ENCODE results near the gene NDUFB7. TPM values are rescaled to one million over a fixed set of nuclear protein-coding genes. Genes with fewer than 3 reads are reported as not detected.
"Not testable (repeated sequence)": the region's sequence is repeated elsewhere in the genome, so short reads cannot be mapped to it uniquely, and the experiment has no call there.

Gene NDUFB7
- polyA plus RNA-seq, 1 of the 3 experiments (the other 2 are of a cell fraction): 465 TPM

DNA sequence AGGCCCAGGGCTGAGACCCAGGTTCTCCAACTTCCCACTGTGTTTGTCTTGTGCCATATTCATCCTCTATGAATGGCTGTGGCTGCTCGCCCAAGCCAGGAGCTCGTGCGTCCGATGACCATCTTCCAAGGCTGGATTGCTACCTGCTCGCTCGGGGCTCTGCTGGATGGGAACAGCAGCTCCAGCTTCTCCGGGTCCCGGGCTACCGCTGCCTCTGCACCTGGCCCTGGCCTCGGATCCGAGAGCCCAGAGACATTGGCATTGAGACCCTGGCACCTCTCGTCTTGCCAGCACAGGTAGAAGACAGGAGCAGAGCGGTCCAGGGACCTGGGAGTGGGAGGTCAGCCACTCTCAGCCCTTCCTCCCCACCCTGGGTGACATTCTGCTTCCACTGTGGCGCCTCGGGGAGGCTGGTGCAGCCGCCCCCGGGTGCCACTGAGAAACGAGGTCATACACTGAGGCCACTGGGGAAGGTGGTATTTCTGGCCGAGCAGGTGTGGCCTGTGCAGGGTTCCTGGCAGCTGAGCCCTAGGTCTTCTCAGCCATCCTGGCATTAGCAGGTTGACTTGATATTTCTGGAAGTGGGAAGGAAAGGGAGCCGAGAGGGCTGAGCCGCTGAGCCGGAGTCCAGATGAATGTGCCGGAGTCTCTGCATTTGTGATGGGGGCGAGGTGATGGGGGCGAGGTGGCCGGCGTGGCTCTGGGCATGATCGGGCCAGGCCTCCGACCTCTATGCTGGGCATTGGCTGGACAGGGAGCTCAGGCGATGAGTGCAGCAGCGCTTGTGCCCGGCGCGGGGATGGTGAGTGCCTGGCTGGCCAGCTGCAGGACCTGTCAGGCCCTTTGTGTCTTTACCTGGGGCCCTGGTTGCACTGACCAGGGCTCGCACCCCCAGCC, 18.6 kb downstream of the NDUFB7 start:
- no peaks in the 10 kb centered on the region; the same call in 1 of the 2 replicates for H4K20me1 ChIP-seq (ENCODE audit: insufficient read depth)
- H3K9ac ChIP-seq: no peak overlapping the region
- H3K4me3 ChIP-seq (ENCODE audit: low read depth in 2 of 2, low read length in 1 of 2): no peak overlapping the region
- H3K27ac ChIP-seq (ENCODE audit: low read depth in 2 of 2, low read length in 1 of 2): no peak overlapping the region
- H3K79me2 ChIP-seq (ENCODE audit: insufficient read depth): peaks cover 18% of the 10 kb centered on the region
- CTCF ChIA-PET: interaction anchor here (1.4 to 2.8 kb wide), 3 partner anchors 19 to 73 kb away, joined by 3 to 15 read pairs (median 6); partner anchors contain the start of gene NDUFB7
- no peaks in the 10 kb centered on the region for H3K27me3 ChIP-seq (ENCODE audit: insufficient read depth)
- H2AFZ ChIP-seq (ENCODE audit: low read depth): no peak overlapping the region
- no peaks in the 10 kb centered on the region for H3F3A ChIP-seq (replicated peaks; ENCODE audit: insufficient read depth)
- DNase-seq: no peak
- H3K9me2 ChIP-seq: no peaks in the 10 kb centered on the region
- TF ChIP-seq, protein P1, sequence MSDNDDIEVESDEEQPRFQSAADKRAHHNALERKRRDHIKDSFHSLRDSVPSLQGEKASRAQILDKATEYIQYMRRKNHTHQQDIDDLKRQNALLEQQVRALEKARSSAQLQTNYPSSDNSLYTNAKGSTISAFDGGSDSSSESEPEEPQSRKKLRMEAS (IDR thresholded peaks at IDR 0.05; ENCODE audit: low read depth): no peak
- TF ChIP-seq FOXJ3 (CRISPR knock-in tag; IDR thresholded peaks at IDR 0.05): no peak
- TF ChIP-seq JUND (IDR thresholded peaks at IDR 0.05): no peak
- no peak for TF ChIP-seq YY1 (IDR thresholded peaks at IDR 0.05; ENCODE audit: low read depth)
- TF ChIP-seq ELF1 (IDR thresholded peaks at IDR 0.05): no peak
- H3K9me3 ChIP-seq: no peaks in the 10 kb centered on the region
- no peak overlapping the region for H3K4me2 ChIP-seq
- 97% methylated on average over 33 of the region's 35 CpGs for WGBS (ENCODE audit: low lambda C conversion rate)
- peaks cover 0 to 15% of the 10 kb centered on the region in 2 experiments; a peak in 1 of 4 replicates for H3K4me1 ChIP-seq (ENCODE audit: control insufficient read depth in 1 of 2, insufficient read depth in 2 of 2, low read depth in 1 of 2, low read length in 1 of 2)
- POLR2A ChIA-PET: no interaction called here
- no peaks in the 10 kb centered on the region for H3K36me3 ChIP-seq (replicated peaks in 1 of 2; ENCODE audit: control insufficient read depth in 1 of 2, insufficient read depth in 2 of 2, low read length in 1 of 2)

DNA sequence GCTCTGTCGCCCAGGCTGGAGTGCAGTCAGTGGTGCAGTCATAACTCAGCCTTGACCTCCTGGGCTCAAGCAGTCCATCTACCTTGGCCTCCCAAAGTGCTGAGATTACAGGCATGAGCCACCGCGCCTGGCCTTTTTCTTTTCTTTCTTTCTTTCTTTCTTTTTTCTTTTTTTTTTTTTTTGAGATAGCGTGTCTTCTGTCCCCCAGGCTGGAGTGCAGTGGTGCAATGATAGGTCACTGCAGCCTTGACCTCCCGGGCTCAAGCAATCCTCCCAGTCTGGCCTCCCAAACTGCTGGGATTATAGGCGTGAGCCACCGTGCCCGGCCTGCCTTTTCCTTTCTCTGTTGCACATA, 19.9 kb downstream of the NDUFB7 start:
- DNase-seq; H3K9me3 ChIP-seq; POLR2A ChIA-PET; H3K36me3 ChIP-seq (replicated peaks in 1 of 2; ENCODE audit: control insufficient read depth in 1 of 2, insufficient read depth in 2 of 2, low read length in 1 of 2); H3K27ac ChIP-seq (ENCODE audit: low read depth in 2 of 2, low read length in 1 of 2); H2AFZ ChIP-seq (ENCODE audit: low read depth); H3K4me3 ChIP-seq (ENCODE audit: low read depth in 2 of 2, low read length in 1 of 2); H3K4me2 ChIP-seq; H3K9me2 ChIP-seq; H3K9ac ChIP-seq; H4K20me1 ChIP-seq (ENCODE audit: insufficient read depth); H3F3A ChIP-seq (replicated peaks; ENCODE audit: insufficient read depth); H3K27me3 ChIP-seq (ENCODE audit: insufficient read depth): not testable (repeated sequence)
- Histone ChIP-seq H3K4me1 (ENCODE audit: control insufficient read depth in 1 of 2, insufficient read depth in 2 of 2, low read depth in 1 of 2, low read length in 1 of 2) (peaks cover 0 to 12% of the 10 kb centered on the region in 2 experiments; a peak in 1 of 4 replicates), H3K79me2 (ENCODE audit: insufficient read depth) (peaks cover 17% of the 10 kb centered on the region)
- 97% methylated on average over 8 of the region's 8 CpGs for WGBS (ENCODE audit: low lambda C conversion rate)
- CTCF ChIA-PET: interaction anchor here (2.8 kb wide), 1 partner anchor 20 kb away, joined by 15 read pairs; the partner anchor contains the start of gene NDUFB7

DNA sequence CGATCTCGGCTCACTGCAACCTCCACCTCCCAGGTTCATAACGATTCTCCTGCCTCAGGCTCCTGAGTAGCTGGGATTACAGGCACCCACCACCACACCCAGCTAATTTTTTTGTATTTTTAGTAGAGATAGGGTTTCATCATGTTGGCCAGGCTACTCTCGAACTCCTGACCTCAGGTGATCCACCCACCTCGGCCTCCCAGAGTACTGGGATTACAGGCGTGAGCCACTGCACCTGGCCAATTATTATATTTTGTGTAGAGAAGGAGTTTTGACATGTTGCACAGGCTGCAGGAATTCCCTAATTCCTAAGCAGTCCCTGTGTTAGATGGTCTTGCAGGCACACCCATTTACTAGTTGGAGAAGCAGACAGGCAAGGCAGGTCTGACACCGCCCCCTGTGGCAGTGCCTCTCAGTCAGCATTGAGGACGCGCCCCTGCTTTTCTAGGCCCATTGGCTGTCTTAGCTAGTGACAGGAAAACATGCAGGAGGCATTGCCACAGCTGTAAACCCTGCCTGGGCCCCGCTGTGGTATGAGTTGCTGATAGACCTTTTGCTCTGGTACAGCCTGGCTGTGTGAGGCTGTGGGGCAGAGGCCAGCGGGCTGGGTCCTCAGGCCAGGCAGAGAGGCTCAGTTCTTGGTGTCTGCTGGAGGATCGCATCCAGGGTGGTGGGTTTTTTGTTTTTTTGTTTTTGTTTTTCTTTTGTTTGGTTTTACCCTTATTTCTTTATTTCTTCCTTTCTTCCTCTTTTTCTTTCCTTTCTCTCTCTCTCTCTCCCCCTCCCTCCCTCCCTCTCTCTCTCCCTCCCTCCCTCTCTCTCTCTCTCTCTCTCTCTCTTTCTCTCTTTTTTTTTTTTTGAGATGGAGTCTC, 20.5 kb downstream of the NDUFB7 start:
- H2AFZ ChIP-seq (ENCODE audit: low read depth); DNase-seq; H3K9ac ChIP-seq; H3K36me3 ChIP-seq (replicated peaks in 1 of 2; ENCODE audit: control insufficient read depth in 1 of 2, insufficient read depth in 2 of 2, low read length in 1 of 2); H3K9me3 ChIP-seq; H3K27me3 ChIP-seq (ENCODE audit: insufficient read depth); H3K27ac ChIP-seq (ENCODE audit: low read depth in 2 of 2, low read length in 1 of 2); H3K4me2 ChIP-seq; H3F3A ChIP-seq (replicated peaks; ENCODE audit: insufficient read depth); H3K4me1 ChIP-seq (ENCODE audit: control insufficient read depth in 1 of 2, insufficient read depth in 2 of 2, low read depth in 1 of 2, low read length in 1 of 2); POLR2A ChIA-PET; H3K9me2 ChIP-seq; H4K20me1 ChIP-seq (ENCODE audit: insufficient read depth); H3K4me3 ChIP-seq (ENCODE audit: low read depth in 2 of 2, low read length in 1 of 2): not testable (repeated sequence)
- peaks cover 20% of the 10 kb centered on the region for H3K79me2 ChIP-seq (ENCODE audit: insufficient read depth)
- TF ChIP-seq, protein P2, sequence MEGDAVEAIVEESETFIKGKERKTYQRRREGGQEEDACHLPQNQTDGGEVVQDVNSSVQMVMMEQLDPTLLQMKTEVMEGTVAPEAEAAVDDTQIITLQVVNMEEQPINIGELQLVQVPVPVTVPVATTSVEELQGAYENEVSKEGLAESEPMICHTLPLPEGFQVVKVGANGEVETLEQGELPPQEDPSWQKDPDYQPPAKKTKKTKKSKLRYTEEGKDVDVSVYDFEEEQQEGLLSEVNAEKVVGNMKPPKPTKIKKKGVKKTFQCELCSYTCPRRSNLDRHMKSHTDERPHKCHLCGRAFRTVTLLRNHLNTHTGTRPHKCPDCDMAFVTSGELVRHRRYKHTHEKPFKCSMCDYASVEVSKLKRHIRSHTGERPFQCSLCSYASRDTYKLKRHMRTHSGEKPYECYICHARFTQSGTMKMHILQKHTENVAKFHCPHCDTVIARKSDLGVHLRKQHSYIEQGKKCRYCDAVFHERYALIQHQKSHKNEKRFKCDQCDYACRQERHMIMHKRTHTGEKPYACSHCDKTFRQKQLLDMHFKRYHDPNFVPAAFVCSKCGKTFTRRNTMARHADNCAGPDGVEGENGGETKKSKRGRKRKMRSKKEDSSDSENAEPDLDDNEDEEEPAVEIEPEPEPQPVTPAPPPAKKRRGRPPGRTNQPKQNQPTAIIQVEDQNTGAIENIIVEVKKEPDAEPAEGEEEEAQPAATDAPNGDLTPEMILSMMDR (IDR thresholded peaks at IDR 0.05): peak; percentile 18; the same call in 1 of the 2 replicates
- 94% methylated on average over 12 of the region's 12 CpGs for WGBS (ENCODE audit: low lambda C conversion rate)
- CTCF ChIA-PET: interaction anchor here (2.8 kb wide), 1 partner anchor 21 kb away, joined by 15 read pairs; the partner anchor contains the start of gene NDUFB7
